Neural progenitor cell (in vitro differentiated cells): Measurements from ENCODE around the gene NLRC3. TPM values are rescaled to one million over a fixed set of nuclear protein-coding genes. Genes with fewer than 3 reads are reported as not detected.
A peak's percentile ranks its signal among the peaks of the same experiment; 100 is the strongest.

Experiments
- DNase-seq: peaks from one replicate; pipeline ENCODE4 v3.0.0-alpha.2; 2016; ENCODE audit warnings: low spot score
- H2AFZ ChIP-seq: fragments of 200-600 bp; sonication (generic); replicated peaks from 2 replicates; pipeline ENCODE4 v1.6.1; 2016; ENCODE audit warnings: antibody characterized with exemption
- H3F3A ChIP-seq: fragments of 200-600 bp; sonication (generic); 2 replicates; pipeline ENCODE4 v1.6.1; 2016; ENCODE audit warnings: antibody characterized with exemption, low read depth
- H3K27ac ChIP-seq: fragments of 200-600 bp; sonication (generic); 2 replicates; pipeline ENCODE4 v1.5.1; 2016; ENCODE audit warnings: mild to moderate bottlenecking
- H3K27me3 ChIP-seq: fragments of 200-600 bp; sonication (generic); 2 replicates; pipeline ENCODE4 v1.6.1; 2016; ENCODE audit warnings: mild to moderate bottlenecking, moderate library complexity
- H3K36me3 ChIP-seq: fragments of 200-600 bp; sonication (generic); 2 replicates; pipeline ENCODE4 v1.5.1; 2016
- H3K4me1 ChIP-seq: fragments of 200-600 bp; sonication (generic); 2 replicates; pipeline ENCODE4 v1.6.1; 2016; ENCODE audit warnings: mixed run types
- H3K4me2 ChIP-seq: fragments of 200-600 bp; sonication (generic); 2 replicates; pipeline ENCODE4 v1.6.1; 2016
- H3K4me3 ChIP-seq: fragments of 200-600 bp; sonication (generic); 2 replicates; pipeline ENCODE4 v1.5.1; 2016
- H3K79me2 ChIP-seq: fragments of 200-600 bp; sonication (generic); 2 replicates; pipeline ENCODE4 v1.6.1; 2016; ENCODE audit warnings: low read depth
- H3K9ac ChIP-seq: fragments of 200-600 bp; sonication (generic); 2 replicates; pipeline ENCODE4 v1.6.1; 2016
- H3K9me3 ChIP-seq: fragments of 200-600 bp; sonication (generic); 2 replicates; pipeline ENCODE4 v1.5.1; 2016; ENCODE audit warnings: low read depth
- H4K20me1 ChIP-seq: fragments of 200-600 bp; sonication (generic); 2 replicates; pipeline ENCODE4 v1.6.1; 2016; ENCODE audit warnings: low read depth
- H3K27ac Mint-ChIP-seq: 3 replicates; pipeline ENCODE4 v1.8.0; 2021; ENCODE audit warnings: mixed read lengths
- H3K27me3 Mint-ChIP-seq: 2 replicates; pipeline ENCODE4 v1.8.0; 2022; ENCODE audit warnings: low read depth, mild to moderate bottlenecking, inconsistent platforms, moderate library complexity, mixed read lengths; ENCODE audit not compliant: insufficient read depth
- H3K36me3 Mint-ChIP-seq: 3 replicates; pipeline ENCODE4 v1.8.0; 2021; ENCODE audit warnings: mixed read lengths
- H3K4me1 Mint-ChIP-seq: 3 replicates; pipeline ENCODE4 v1.8.0; 2021; ENCODE audit warnings: mixed read lengths
- H3K4me3 Mint-ChIP-seq: 3 replicates; pipeline ENCODE4 v1.8.0; 2021; ENCODE audit warnings: mild to moderate bottlenecking, moderate library complexity, mixed read lengths
- H3K9me3 Mint-ChIP-seq: 3 replicates; pipeline ENCODE4 v1.8.0; 2020; ENCODE audit warnings: mixed read lengths
- EZH2 ChIP-seq: fragments of 200-600 bp; sonication (generic); IDR thresholded peaks from 2 replicates; pipeline ENCODE4 v1.6.1; 2017; ENCODE audit warnings: antibody characterized with exemption, mild to moderate bottlenecking, moderate library complexity
- EZH2phosphoT487 ChIP-seq: fragments of 200-600 bp; sonication (generic); IDR thresholded peaks from 2 replicates; pipeline ENCODE4 v1.6.1; 2017; ENCODE audit warnings: antibody characterized with exemption
- total RNA-seq: library from RNA; depleted of rRNA; stranded (reverse); fragments of >200 nt; gene quantifications from 2 replicates; pipeline ENCODE4 v1.2.3, GENCODE V29; 2015; ENCODE audit warnings: low replicate concordance
- TF ChIP-seq, protein P1 (sequence below): fragments of 200-600 bp; sonication (generic); IDR thresholded peaks from 2 replicates; pipeline ENCODE4 v1.5.1; 2017; ENCODE audit warnings: antibody characterized with exemption, mild to moderate bottlenecking

Gene NLRC3, protein sequence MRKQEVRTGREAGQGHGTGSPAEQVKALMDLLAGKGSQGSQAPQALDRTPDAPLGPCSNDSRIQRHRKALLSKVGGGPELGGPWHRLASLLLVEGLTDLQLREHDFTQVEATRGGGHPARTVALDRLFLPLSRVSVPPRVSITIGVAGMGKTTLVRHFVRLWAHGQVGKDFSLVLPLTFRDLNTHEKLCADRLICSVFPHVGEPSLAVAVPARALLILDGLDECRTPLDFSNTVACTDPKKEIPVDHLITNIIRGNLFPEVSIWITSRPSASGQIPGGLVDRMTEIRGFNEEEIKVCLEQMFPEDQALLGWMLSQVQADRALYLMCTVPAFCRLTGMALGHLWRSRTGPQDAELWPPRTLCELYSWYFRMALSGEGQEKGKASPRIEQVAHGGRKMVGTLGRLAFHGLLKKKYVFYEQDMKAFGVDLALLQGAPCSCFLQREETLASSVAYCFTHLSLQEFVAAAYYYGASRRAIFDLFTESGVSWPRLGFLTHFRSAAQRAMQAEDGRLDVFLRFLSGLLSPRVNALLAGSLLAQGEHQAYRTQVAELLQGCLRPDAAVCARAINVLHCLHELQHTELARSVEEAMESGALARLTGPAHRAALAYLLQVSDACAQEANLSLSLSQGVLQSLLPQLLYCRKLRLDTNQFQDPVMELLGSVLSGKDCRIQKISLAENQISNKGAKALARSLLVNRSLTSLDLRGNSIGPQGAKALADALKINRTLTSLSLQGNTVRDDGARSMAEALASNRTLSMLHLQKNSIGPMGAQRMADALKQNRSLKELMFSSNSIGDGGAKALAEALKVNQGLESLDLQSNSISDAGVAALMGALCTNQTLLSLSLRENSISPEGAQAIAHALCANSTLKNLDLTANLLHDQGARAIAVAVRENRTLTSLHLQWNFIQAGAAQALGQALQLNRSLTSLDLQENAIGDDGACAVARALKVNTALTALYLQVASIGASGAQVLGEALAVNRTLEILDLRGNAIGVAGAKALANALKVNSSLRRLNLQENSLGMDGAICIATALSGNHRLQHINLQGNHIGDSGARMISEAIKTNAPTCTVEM
- 0.25 TPM in 1 of 2 replicates, not detected in the other for total RNA-seq

GRCh38 chr16:3577302-3577752 lies at the start of gene NLRC3:
Gene NLRC3 (minus strand): TSS chr16:3577403. CDS start chr16:3565036, 12,367 bp downstream.
- no peak for DNase-seq

GRCh38 chr16:3625911-3626732 lies 48.9 kb upstream of the NLRC3 start:
- H3K4me2 ChIP-seq, result no peak overlapping the region
- Mint-ChIP-seq H3K27me3 (peaks cover 3% of the 10 kb centered on the region), H3K27ac (no peak overlapping the region), H3K4me3 (no peak overlapping the region), H3K36me3 (peaks cover 3% of the 10 kb centered on the region), H3K4me1 (no peaks in the 10 kb centered on the region), H3K9me3 (no peaks in the 10 kb centered on the region)
- TF ChIP-seq, protein P1, sequence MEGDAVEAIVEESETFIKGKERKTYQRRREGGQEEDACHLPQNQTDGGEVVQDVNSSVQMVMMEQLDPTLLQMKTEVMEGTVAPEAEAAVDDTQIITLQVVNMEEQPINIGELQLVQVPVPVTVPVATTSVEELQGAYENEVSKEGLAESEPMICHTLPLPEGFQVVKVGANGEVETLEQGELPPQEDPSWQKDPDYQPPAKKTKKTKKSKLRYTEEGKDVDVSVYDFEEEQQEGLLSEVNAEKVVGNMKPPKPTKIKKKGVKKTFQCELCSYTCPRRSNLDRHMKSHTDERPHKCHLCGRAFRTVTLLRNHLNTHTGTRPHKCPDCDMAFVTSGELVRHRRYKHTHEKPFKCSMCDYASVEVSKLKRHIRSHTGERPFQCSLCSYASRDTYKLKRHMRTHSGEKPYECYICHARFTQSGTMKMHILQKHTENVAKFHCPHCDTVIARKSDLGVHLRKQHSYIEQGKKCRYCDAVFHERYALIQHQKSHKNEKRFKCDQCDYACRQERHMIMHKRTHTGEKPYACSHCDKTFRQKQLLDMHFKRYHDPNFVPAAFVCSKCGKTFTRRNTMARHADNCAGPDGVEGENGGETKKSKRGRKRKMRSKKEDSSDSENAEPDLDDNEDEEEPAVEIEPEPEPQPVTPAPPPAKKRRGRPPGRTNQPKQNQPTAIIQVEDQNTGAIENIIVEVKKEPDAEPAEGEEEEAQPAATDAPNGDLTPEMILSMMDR, result no peak
- TF ChIP-seq EZH2phosphoT487, result no peak
- no peak for TF ChIP-seq EZH2
- peaks cover 13% of the 10 kb centered on the region for H4K20me1 ChIP-seq
- H3F3A ChIP-seq, result no peaks in the 10 kb centered on the region
- no peaks in the 10 kb centered on the region for H3K4me1 ChIP-seq
- H3K4me3 ChIP-seq, result no peak overlapping the region
- peaks cover 5% of the 10 kb centered on the region for H3K79me2 ChIP-seq
- no peak for DNase-seq
- no peak overlapping the region for H3K9ac ChIP-seq
- no peaks in the 10 kb centered on the region for H3K36me3 ChIP-seq
- H3K27me3 ChIP-seq, result no peaks in the 10 kb centered on the region
- no peak overlapping the region for H3K27ac ChIP-seq
- H3K9me3 ChIP-seq, result no peaks in the 10 kb centered on the region
- no peak overlapping the region for H2AFZ ChIP-seq

More at GRCh38 chr16:3577302-3577752, at the start of gene NLRC3:
- H4K20me1 ChIP-seq, result no peaks in the 10 kb centered on the region
- no peak within 1 kb of the TSS for H3K9ac ChIP-seq
- Mint-ChIP-seq H3K4me3 (peak within 1 kb of the TSS; percentile 72), H3K36me3 (peaks cover 2% of the 10 kb centered on the region), H3K27me3 (no peaks in the 10 kb centered on the region), H3K9me3 (no peaks in the 10 kb centered on the region), H3K27ac (peak within 1 kb of the TSS; percentile 86), H3K4me1 (peaks cover 20% of the 10 kb centered on the region)
- no peaks in the 10 kb centered on the region for H3K36me3 ChIP-seq
- no peaks in the 10 kb centered on the region for H3K27me3 ChIP-seq
- H3K79me2 ChIP-seq, result no peaks in the 10 kb centered on the region
- H3K4me3 ChIP-seq, result no peak within 1 kb of the TSS
- H3F3A ChIP-seq, result no peaks in the 10 kb centered on the region
- H3K27ac ChIP-seq, result no peak within 1 kb of the TSS
- TF ChIP-seq, protein P1, result no peak
- no peak for TF ChIP-seq EZH2
- TF ChIP-seq EZH2phosphoT487, result no peak
- H3K9me3 ChIP-seq, result no peaks in the 10 kb centered on the region
- H2AFZ ChIP-seq, result no peak within 1 kb of the TSS
- H3K4me2 ChIP-seq, result no peak within 1 kb of the TSS
- H3K4me1 ChIP-seq, result no peaks in the 10 kb centered on the region

DNA sequence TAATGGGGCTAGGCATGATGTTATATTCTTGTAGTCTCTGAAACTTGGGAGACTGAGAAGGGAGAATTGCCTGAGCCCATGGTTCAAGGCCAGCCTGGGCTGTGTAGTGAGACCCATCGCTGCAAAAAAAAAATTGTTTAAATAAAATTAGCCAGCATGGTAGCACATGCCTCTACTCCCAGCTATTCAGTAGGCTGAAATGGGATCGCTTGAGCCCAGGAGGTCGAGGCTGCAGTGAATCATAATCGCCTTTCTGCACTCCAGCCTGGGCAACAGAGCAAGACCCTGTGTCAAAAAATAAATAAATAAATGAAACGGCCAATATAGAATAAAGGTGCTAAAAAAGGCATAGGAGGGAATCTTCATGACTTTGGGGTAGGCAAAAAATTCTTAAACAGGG lies 48.1 kb upstream of the NLRC3 start:
- no peaks in the 10 kb centered on the region for H3K9me3 ChIP-seq
- Mint-ChIP-seq H3K4me3 (no peak overlapping the region), H3K27me3 (peaks cover 3% of the 10 kb centered on the region), H3K36me3 (peaks cover 3% of the 10 kb centered on the region), H3K4me1 (no peaks in the 10 kb centered on the region), H3K27ac (no peak overlapping the region), H3K9me3 (no peaks in the 10 kb centered on the region)
- H3K4me2 ChIP-seq, result no peak overlapping the region
- H3K27me3 ChIP-seq, result no peaks in the 10 kb centered on the region
- H3K4me3 ChIP-seq, result no peak overlapping the region
- DNase-seq, result no peak
- H3K27ac ChIP-seq, result no peak overlapping the region
- H3K79me2 ChIP-seq, result peaks cover 5% of the 10 kb centered on the region
- TF ChIP-seq, protein P1, result no peak
- TF ChIP-seq EZH2phosphoT487 (no peak), EZH2 (no peak)
- H2AFZ ChIP-seq, result no peak overlapping the region
- H3K9ac ChIP-seq, result no peak overlapping the region
- no peaks in the 10 kb centered on the region for H3K36me3 ChIP-seq
- H3F3A ChIP-seq, result no peaks in the 10 kb centered on the region
- H3K4me1 ChIP-seq, result no peaks in the 10 kb centered on the region
- H4K20me1 ChIP-seq, result peaks cover 13% of the 10 kb centered on the region
